HG02623 (cell line): ENCODE data around the gene NEU2.
"Not testable (repeated sequence)": the region's sequence is repeated elsewhere in the genome, so short reads cannot be mapped to it uniquely, and the experiment has no call there.

ENCODE experiments used
- ATAC-seq: cut with Tn5 transposase; IDR thresholded peaks from one replicate; pipeline ENCODE4 v1.9.1; 2021; ENCODE audit warnings: moderate library complexity; ENCODE audit not compliant: unreplicated experiment

NEU2 gene

GRCh38 chr2:233055362-233055761 lies 22.9 kb downstream of the NEU2 start:
- ATAC-seq = no peak

GRCh38 chr2:233056961-233057605 lies 24.6 kb downstream of the NEU2 start:
- no peak for ATAC-seq

- ATAC-seq = no peak
Observed at GRCh38 chr2:233058717-233059546, 26.5 kb downstream of the NEU2 start.

GRCh38 chr2:233059547-233059796 lies 27.0 kb downstream of the NEU2 start:
- ATAC-seq = no peak

GRCh38 chr2:233059797-233060500 lies 27.5 kb downstream of the NEU2 start, which contains the start of gene INPP5D:
INPP5D (plus strand) TSS chr2:233060342; CDS start chr2:233060479, 137 bp downstream.
- ATAC-seq = peak; percentile 33

- no peak for ATAC-seq
Observed at GRCh38 chr2:233060501-233060979, 28.1 kb downstream of the NEU2 start.

- ATAC-seq = peak; percentile 19
Observed at GRCh38 chr2:233060980-233061590, 28.6 kb downstream of the NEU2 start.

- peak; percentile 24 for ATAC-seq
Observed at GRCh38 chr2:233061591-233062450, 29.3 kb downstream of the NEU2 start.

- no peak for ATAC-seq
Observed at GRCh38 chr2:233062451-233062850, 30.0 kb downstream of the NEU2 start.

GRCh38 chr2:233062946-233063268 lies 30.4 kb downstream of the NEU2 start:
- ATAC-seq = no peak

GRCh38 chr2:233063269-233063975 lies 30.9 kb downstream of the NEU2 start:
- peak; percentile 52 for ATAC-seq

- ATAC-seq = no peak
Observed at GRCh38 chr2:233063976-233064411, 31.5 kb downstream of the NEU2 start.

- ATAC-seq = no peak
Observed at GRCh38 chr2:233064530-233065199, 32.2 kb downstream of the NEU2 start.

GRCh38 chr2:233065200-233065589 lies 32.7 kb downstream of the NEU2 start:
- not testable (repeated sequence) for ATAC-seq

GRCh38 chr2:233065954-233066470 lies 33.5 kb downstream of the NEU2 start:
- ATAC-seq = no peak

GRCh38 chr2:233068762-233069418 lies 36.4 kb downstream of the NEU2 start:
- ATAC-seq = no peak

- no peak for ATAC-seq
Observed at GRCh38 chr2:233072838-233073237, 40.4 kb downstream of the NEU2 start.

GRCh38 chr2:233074106-233074505 lies 41.6 kb downstream of the NEU2 start:
- ATAC-seq = no peak
